HG03139 (cell line): ENCODE data around the gene BTAF1.
A peak's percentile ranks its signal among the peaks of the same experiment; 100 is the strongest.
"Not testable (repeated sequence)": the region's sequence is repeated elsewhere in the genome, so short reads cannot be mapped to it uniquely, and the experiment has no call there.

Experiments used
- ATAC-seq: cut with Tn5 transposase; IDR thresholded peaks from one replicate; pipeline ENCODE4 v1.9.1; 2021; ENCODE audit not compliant: unreplicated experiment

The BTAF1 gene

GRCh38 chr10:91923371-91924211, at the start of gene BTAF1:
Gene BTAF1 (plus strand): TSS chr10:91923770. CDS start chr10:91924077, 307 bp downstream.
- peak; percentile 96 for ATAC-seq

GRCh38 chr10:91875156-91875555, 48.4 kb upstream of the BTAF1 start:
- ATAC-seq, result no peak

- no peak for ATAC-seq
Observed at GRCh38 chr10:91875779-91876178, 47.8 kb upstream of the BTAF1 start.

GRCh38 chr10:91879515-91880170, 43.9 kb upstream of the BTAF1 start:
- no peak for ATAC-seq

- ATAC-seq, result no peak
Observed at GRCh38 chr10:91880310-91880709, 43.3 kb upstream of the BTAF1 start.

GRCh38 chr10:91883549-91884444, 39.8 kb upstream of the BTAF1 start:
- no peak for ATAC-seq

- no peak for ATAC-seq
Observed at GRCh38 chr10:91884536-91884935, 39.0 kb upstream of the BTAF1 start.

GRCh38 chr10:91885362-91886079, 38.0 kb upstream of the BTAF1 start:
- no peak for ATAC-seq

GRCh38 chr10:91886954-91887271, 36.7 kb upstream of the BTAF1 start:
- ATAC-seq, result no peak

- ATAC-seq, result no peak
Observed at GRCh38 chr10:91887272-91888076, 36.1 kb upstream of the BTAF1 start.

GRCh38 chr10:91891125-91892001, 32.2 kb upstream of the BTAF1 start:
- no peak for ATAC-seq

GRCh38 chr10:91893051-91893450, 30.5 kb upstream of the BTAF1 start:
- ATAC-seq, result no peak

- not testable (repeated sequence) for ATAC-seq
Observed at GRCh38 chr10:91894261-91894685, 29.3 kb upstream of the BTAF1 start.

GRCh38 chr10:91896212-91896756, 27.3 kb upstream of the BTAF1 start:
- ATAC-seq, result no peak

- no peak for ATAC-seq
Observed at GRCh38 chr10:91897421-91897820, 26.1 kb upstream of the BTAF1 start.

- ATAC-seq, result no peak
Observed at GRCh38 chr10:91901784-91902677, 21.5 kb upstream of the BTAF1 start.

GRCh38 chr10:91907033-91907594, 16.5 kb upstream of the BTAF1 start:
- no peak for ATAC-seq
